HCT116 (cell line): Measurements from ENCODE around the gene PRAMEF18. TPM values are rescaled to one million over a fixed set of nuclear protein-coding genes. Genes with fewer than 3 reads are reported as not detected.
"Not testable (repeated sequence)": the region's sequence is repeated elsewhere in the genome, so short reads cannot be mapped to it uniquely, and the experiment has no call there.

ENCODE experiments used
- ATAC-seq: fragments of 200-7000 bp; cut with Tn5 transposase; 2 replicates; pipeline ENCODE4 v1.9.1; 2020; ENCODE audit warnings: mild to moderate bottlenecking, moderate library complexity
- BruUV-seq: library from RNA; stranded (reverse); fragments of 400-500 nt; replicated peaks from 2 replicates; lab custom pipeline; 2021; lab: Mats Ljungman, UMichigan
- CTCF ChIA-PET: fragments of 300-600 bp; sonication (Branson Sonifier 250); formaldehyde crosslinking; loops from one replicate; lab custom pipeline; 2021; ENCODE audit warnings: antibody characterized with exemption; lab: Charles Lee
- POLR2A ChIA-PET: fragments of 300-600, 350-600 bp; sonication (Branson Sonifier 250); formaldehyde crosslinking; loops from one replicate; lab custom pipeline; 2021; ENCODE audit warnings: antibody characterized with exemption; lab: Charles Lee
- RAD21 ChIA-PET, 2 experiments: fragments of 300-600 bp; sonication (Branson Sonifier 250); formaldehyde crosslinking; loops; one replicate each; lab custom pipeline; 2023; ENCODE audit warnings: low total read pairs in 2 of 2; ENCODE audit not compliant: uncharacterized antibody in 2 of 2, unreplicated experiment in 2 of 2, low non-redundant PET in 1 of 2; lab: Charles Lee
- DNase-seq: peaks from one replicate; pipeline ENCODE4 v3.0.0-alpha.2; 2010; ENCODE audit warnings: low read depth, low spot score
- H2AFZ ChIP-seq: fragments of 200-600 bp; shearing (Covaris generic), sonication (generic); 2 replicates; pipeline ENCODE4 v1.6.1; 2017; ENCODE audit warnings: low read depth, mixed run types, mixed read lengths, antibody characterized with exemption, low read length; ENCODE audit not compliant: poor library complexity, severe bottlenecking
- H3K27ac ChIP-seq: 2 replicates; pipeline ENCODE4 v1.5.1; 2012; ENCODE audit warnings: low read depth, low read length
- H3K27me3 ChIP-seq: fragments of 200-600 bp; sonication (generic); 2 replicates; pipeline ENCODE4 v1.6.1; 2016; ENCODE audit warnings: mixed run types, low read length, mixed read lengths; ENCODE audit not compliant: insufficient read depth
- H3K36me3 ChIP-seq, 2 experiments: fragments of 200-500 bp in 1 of 2; fragments of 200-600 bp in 1 of 2; sonication (Bioruptor generic) in 1 of 2; sonication (generic) in 1 of 2; 2 replicates each; pipeline versions ENCODE4 v1.5.1 to v1.6.1; 2014 to 2016; ENCODE audit warnings: low read length in 2 of 2, inconsistent platforms in 1 of 2, mixed read lengths in 1 of 2, mixed run types in 1 of 2; ENCODE audit not compliant: insufficient read depth in 2 of 2, control insufficient read depth in 1 of 2
- H3K4me1 ChIP-seq, 2 experiments: fragments of 200-600 bp in 1 of 2; sonication (generic) in 1 of 2; 2 replicates each; pipeline versions ENCODE4 v1.5.1 to v1.6.1; 2012 to 2017; ENCODE audit warnings: low read length in 2 of 2, inconsistent platforms in 1 of 2, mild to moderate bottlenecking in 1 of 2, mixed read lengths in 1 of 2, mixed run types in 1 of 2, moderate library complexity in 1 of 2; ENCODE audit not compliant: insufficient read depth in 2 of 2, control insufficient read depth in 1 of 2
- H3K4me2 ChIP-seq: fragments of 200-600 bp; sonication (generic); 2 replicates; pipeline ENCODE4 v1.6.1; 2017; ENCODE audit warnings: mixed run types, low read length, mixed read lengths
- H3K4me3 ChIP-seq, 2 experiments: fragments of 200-600 bp in 1 of 2; sonication (generic) in 1 of 2; replicated peaks in 1 of 2; 2 replicates each; pipeline ENCODE4 v1.5.1; 2011 to 2016; ENCODE audit warnings: low read length in 2 of 2, control low read depth in 1 of 2, low read depth in 1 of 2, mild to moderate bottlenecking in 1 of 2, mixed read lengths in 1 of 2, mixed run types in 1 of 2
- H3K79me2 ChIP-seq: fragments of 200-600 bp; sonication (generic); 2 replicates; pipeline ENCODE4 v1.6.1; 2017; ENCODE audit warnings: mild to moderate bottlenecking, mixed run types, low read length, moderate library complexity, mixed read lengths; ENCODE audit not compliant: insufficient read depth
- H3K9ac ChIP-seq: fragments of 200-600 bp; sonication (generic); 2 replicates; pipeline ENCODE4 v1.6.1; 2016; ENCODE audit warnings: low read length, mixed read lengths
- H3K9me2 ChIP-seq: fragments of 200-600 bp; sonication (generic), shearing (Covaris generic); 2 replicates; pipeline ENCODE4 v1.6.1; 2017; ENCODE audit warnings: mixed run types, mild to moderate bottlenecking, moderate library complexity; ENCODE audit not compliant: insufficient read depth
- H3K9me3 ChIP-seq, 2 experiments: fragments of 200-500 bp in 1 of 2; fragments of 200-600 bp in 1 of 2; sonication (Bioruptor generic) in 1 of 2; sonication (generic) in 1 of 2; 2 replicates each; pipeline ENCODE4 v1.6.1; 2014 to 2017; ENCODE audit warnings: low read length in 2 of 2, mixed read lengths in 2 of 2, inconsistent platforms in 1 of 2, low read depth in 1 of 2, mild to moderate bottlenecking in 1 of 2, mixed run types in 1 of 2, moderate library complexity in 1 of 2; ENCODE audit not compliant: control insufficient read depth in 1 of 2, insufficient read depth in 1 of 2
- H4K20me1 ChIP-seq: fragments of 200-600 bp; sonication (generic), shearing (Covaris generic); 2 replicates; pipeline ENCODE4 v1.6.1; 2017; ENCODE audit warnings: mixed run types, mild to moderate bottlenecking, moderate library complexity; ENCODE audit not compliant: insufficient read depth
- CTCF ChIP-seq, 3 experiments: fragments of 200-600 bp in 1 of 3; sonication (generic) in 1 of 3; IDR thresholded peaks in 2 of 3; conservative IDR thresholded peaks in 1 of 3; 2 replicates each; pipeline ENCODE4 v1.5.1; 2012 to 2017; ENCODE audit warnings: low read depth in 2 of 3, low read length in 2 of 3, antibody characterized with exemption in 1 of 3, borderline replicate concordance in 1 of 3, control low read depth in 1 of 3, mild to moderate bottlenecking in 1 of 3, mixed read lengths in 1 of 3, mixed run types in 1 of 3, moderate library complexity in 1 of 3; ENCODE audit not compliant: insufficient read depth in 1 of 3
- EGR1 ChIP-seq: IDR thresholded peaks from 2 replicates; pipeline ENCODE4 v1.6.1; 2012; ENCODE audit warnings: low read depth
- EZH2 ChIP-seq: fragments of 200-600 bp; sonication (generic); IDR thresholded peaks from 2 replicates; pipeline ENCODE4 v1.6.1; 2017; ENCODE audit warnings: antibody characterized with exemption, mixed run types
- MAX ChIP-seq: IDR thresholded peaks from 2 replicates; pipeline ENCODE4 v1.6.1; 2012
- POLR2AphosphoS5 ChIP-seq: IDR thresholded peaks from 2 replicates; pipeline ENCODE4 v1.6.1; 2011; ENCODE audit warnings: mild to moderate bottlenecking, low read depth, low read length, moderate library complexity
- REST ChIP-seq: IDR thresholded peaks from 2 replicates; pipeline ENCODE4 v1.6.1; 2012; ENCODE audit warnings: low read depth
- SIN3A ChIP-seq: IDR thresholded peaks from 2 replicates; pipeline ENCODE4 v1.6.1; 2012; ENCODE audit warnings: low read depth
- SRF ChIP-seq: IDR thresholded peaks from 2 replicates; pipeline ENCODE4 v1.6.1; 2012; ENCODE audit warnings: low read depth
- ZFX ChIP-seq: fragments of 450-650 bp; IDR thresholded peaks from 2 replicates; pipeline ENCODE4 v1.6.1; 2017
- ZNF274 ChIP-seq: fragments of 200-500 bp; sonication (Bioruptor generic); IDR thresholded peaks from 2 replicates; pipeline ENCODE4 v1.6.1; 2014; ENCODE audit warnings: mild to moderate bottlenecking, low read depth, low read length, inconsistent platforms
- intact Hi-C: fragments of 100-400 bp; cut with micrococcal nuclease; formaldehyde crosslinking; loops from 2 replicates; pipeline ENCODE4 v1.10.0; 2022
- total RNA-seq: library from RNA; stranded (reverse); gene quantifications from one replicate; pipeline ENCODE4 v1.2.1, GENCODE V29; 2021; ENCODE audit not compliant: unreplicated experiment

PRAMEF18 gene
- total RNA-seq, 1 experiment from 2014 or later, result not detected

GRCh38 chr1:13228343-13228781, 2.4 kb upstream of the PRAMEF18 start (continued):
- TF ChIP-seq MAX, result no peak
- peak; percentile 30 to 78 (median 70); a peak in 5 of 6 replicates for TF ChIP-seq CTCF (IDR thresholded peaks at IDR 0.05 in 2 of 3, conservative IDR thresholded peaks at IDR 0.05 in 1 of 3; ENCODE audit: borderline replicate concordance in 1 of 3, insufficient read depth in 1 of 3, low read depth in 2 of 3, low read length in 2 of 3)
- TF ChIP-seq EZH2, result no peak
- TF ChIP-seq ZNF274, result no peak
- no peak for TF ChIP-seq EGR1
- no peak for TF ChIP-seq SIN3A
- no peak for TF ChIP-seq REST
- TF ChIP-seq SRF, result no peak
- TF ChIP-seq POLR2AphosphoS5, result no peak
- no peak for TF ChIP-seq ZFX
- TF ChIP-seq, all 23 proteins: peak for 3

GRCh38 chr1:13227271-13228055, 1.5 kb upstream of the PRAMEF18 start:
- not testable (repeated sequence) for BruUV-seq

More at GRCh38 chr1:13227271-13228055, 1.5 kb upstream of the PRAMEF18 start:
- H2AFZ ChIP-seq, H3K9ac ChIP-seq, H3K27ac ChIP-seq, H3K4me1 ChIP-seq, H3K9me3 ChIP-seq, H4K20me1 ChIP-seq, POLR2A ChIA-PET, intact Hi-C loops, H3K79me2 ChIP-seq, H3K27me3 ChIP-seq, H3K4me2 ChIP-seq, H3K9me2 ChIP-seq, H3K36me3 ChIP-seq, H3K4me3 ChIP-seq, ATAC-seq, DNase-seq, RAD21 ChIA-PET: not testable (repeated sequence)
- CTCF ChIA-PET, result interaction anchor here (0.7 kb wide), 1 partner anchor 1700 kb away, joined by 3 read pairs; no protein-coding TSS in a partner anchor
